Purkinje cell (primary cell): Measurements from ENCODE around the gene RBM5. TPM values are rescaled to one million over a fixed set of nuclear protein-coding genes. Genes with fewer than 3 reads are reported as not detected.

Experiments used
- polyA plus RNA-seq: library from polyadenylated mRNA; unstranded; fragments of >200 nt; fragmentation: Nextera tagmentation; gene quantifications from 2 replicates; pipeline ENCODE4 v1.2.1, GENCODE V29; 2014

RBM5 gene
- 27.7 and 31.1 TPM in 2 replicates for polyA plus RNA-seq

GRCh38 chr3:50088725-50089608 is at the start of gene RBM5:
Gene RBM5, plus strand, starts transcription at chr3:50088919. Its CDS starts 1,516 bp downstream, at chr3:50090435.

GRCh38 chr3:50154840-50155490 is 66.2 kb downstream of the RBM5 start, which contains the start of gene SEMA3F:
Gene SEMA3F, plus strand, starts transcription at chr3:50155324. Its CDS starts 4,299 bp downstream, at chr3:50159623.

Other genes starting within 250 kb of the RBM5 start
- gene TRAIP, start 232.4 kb upstream of the RBM5 start, polyA plus RNA-seq = 0.78 and 4.3 TPM in 2 replicates
- 0.11 and 22.0 TPM in 2 replicates for gene CAMKV, start 219.0 kb upstream of the RBM5 start, polyA plus RNA-seq
- gene MST1R, start 185.0 kb upstream of the RBM5 start, polyA plus RNA-seq = not detected in 2 replicates
- 4.6 and 6.7 TPM in 2 replicates for gene MON1A, start 159.1 kb upstream of the RBM5 start, polyA plus RNA-seq
- gene RBM6, start 148.8 kb upstream of the RBM5 start, polyA plus RNA-seq = 22.6 and 31.8 TPM in 2 replicates
- gene SEMA3F, start 66.4 kb downstream of the RBM5 start, polyA plus RNA-seq = 0.10 TPM in 1 of 2 replicates, not detected in the other
- gene GNAT1, start 102.7 kb downstream of the RBM5 start, polyA plus RNA-seq = not detected in 2 replicates
- 0.16 and 4.2 TPM in 2 replicates for gene SLC38A3, start 116.4 kb downstream of the RBM5 start, polyA plus RNA-seq
- 4.9 and 5.0 TPM in 2 replicates for gene GNAI2, start 147.3 kb downstream of the RBM5 start, polyA plus RNA-seq
- gene SEMA3B, start 180.2 kb downstream of the RBM5 start, polyA plus RNA-seq = 0.27 and 0.28 TPM in 2 replicates
- gene LSMEM2, start 190.2 kb downstream of the RBM5 start, polyA plus RNA-seq = not detected in 2 replicates
- gene IFRD2, start 203.5 kb downstream of the RBM5 start, polyA plus RNA-seq = 2.5 and 6.0 TPM in 2 replicates
- 3.8 TPM in 1 of 2 replicates, not detected in the other for gene HYAL3, start 210.5 kb downstream of the RBM5 start, polyA plus RNA-seq
- 0.76 and 4.6 TPM in 2 replicates for gene NAA80, start 210.5 kb downstream of the RBM5 start, polyA plus RNA-seq
- gene HYAL1, start 214.7 kb downstream of the RBM5 start, polyA plus RNA-seq = 0.83 TPM in 1 of 2 replicates, not detected in the other
- 1.8 and 4.4 TPM in 2 replicates for gene HYAL2, start 233.8 kb downstream of the RBM5 start, polyA plus RNA-seq
- 26.1 and 26.6 TPM in 2 replicates for gene TUSC2, start 239.3 kb downstream of the RBM5 start, polyA plus RNA-seq